ENCODE results near the gene SIN3A.

The SIN3A gene

GRCh38 chr15:75431270-75431669, 20.2 kb downstream of the SIN3A start:
- Histone ChIP-seq H3K27me3 (ENCODE audit: control insufficient read depth, low read length) (no peaks in the 10 kb centered on the region), H3K4me1 (ENCODE audit: control insufficient read depth, low read length) (no peaks in the 10 kb centered on the region), H3K36me3 (ENCODE audit: control insufficient read depth, low read length) (peaks cover 59% of the 10 kb centered on the region), H4K20me1 (ENCODE audit: control insufficient read depth, insufficient read depth, low read depth, low read length) (peaks cover 3% of the 10 kb centered on the region; the same call in 1 of the 2 replicates), H3K4me3 (ENCODE audit: low read length) (no peak overlapping the region), H3K79me2 (ENCODE audit: control insufficient read depth, low read length) (peaks cover 87% of the 10 kb centered on the region), H3K9me3 (ENCODE audit: control insufficient read depth, insufficient read depth, low read length) (no peaks in the 10 kb centered on the region), H3K27ac (ENCODE audit: low read depth, low read length) (no peak overlapping the region), H3K9me2 (replicated peaks; ENCODE audit: control insufficient read depth, low read length) (no peaks in the 10 kb centered on the region), H3K4me2 (ENCODE audit: low read length) (no peak overlapping the region), H3F3A (ENCODE audit: control insufficient read depth, insufficient read depth) (0 out of 2 replicates have a peak, but pooled peaks cover 5% of the 10 kb centered on the region)
- no peak for TF ChIP-seq EZH2phosphoT487 (IDR thresholded peaks at IDR 0.05; ENCODE audit: borderline replicate concordance, low read length)
- TF ChIP-seq CTCF (IDR thresholded peaks at IDR 0.05; ENCODE audit: low read depth, low read length, poor library complexity, severe bottlenecking): no peak

- H3K4me1 ChIP-seq (ENCODE audit: control insufficient read depth, low read length): no peaks in the 10 kb centered on the region
- H3K27ac ChIP-seq (ENCODE audit: low read depth, low read length): no peak overlapping the region
- no peaks in the 10 kb centered on the region for H3K9me2 ChIP-seq (replicated peaks; ENCODE audit: control insufficient read depth, low read length)
- no peaks in the 10 kb centered on the region for H3K9me3 ChIP-seq (ENCODE audit: control insufficient read depth, insufficient read depth, low read length)
- H3K4me3 ChIP-seq (ENCODE audit: low read length): no peak overlapping the region
- H3K4me2 ChIP-seq (ENCODE audit: low read length): no peak overlapping the region
- H3K36me3 ChIP-seq (ENCODE audit: control insufficient read depth, low read length): peaks cover 61% of the 10 kb centered on the region
- peaks cover 3% of the 10 kb centered on the region; the same call in 1 of the 2 replicates for H4K20me1 ChIP-seq (ENCODE audit: control insufficient read depth, insufficient read depth, low read depth, low read length)
- peaks cover 83% of the 10 kb centered on the region for H3K79me2 ChIP-seq (ENCODE audit: control insufficient read depth, low read length)
- H3F3A ChIP-seq (ENCODE audit: control insufficient read depth, insufficient read depth): 0 out of 2 replicates have a peak, but pooled peaks cover 5% of the 10 kb centered on the region
- TF ChIP-seq CTCF (IDR thresholded peaks at IDR 0.05; ENCODE audit: low read depth, low read length, poor library complexity, severe bottlenecking) (no peak), EZH2phosphoT487 (IDR thresholded peaks at IDR 0.05; ENCODE audit: borderline replicate concordance, low read length) (no peak)
- H3K27me3 ChIP-seq (ENCODE audit: control insufficient read depth, low read length): no peaks in the 10 kb centered on the region
These were observed 21.2 kb downstream of the SIN3A start for GRCh38 chr15:75430259-75430658.

- Histone ChIP-seq H3K9me2 (replicated peaks; ENCODE audit: control insufficient read depth, low read length) (no peaks in the 10 kb centered on the region), H3K36me3 (ENCODE audit: control insufficient read depth, low read length) (peaks cover 59% of the 10 kb centered on the region), H3K4me2 (ENCODE audit: low read length) (no peak overlapping the region), H3K27ac (ENCODE audit: low read depth, low read length) (no peak overlapping the region), H3K4me3 (ENCODE audit: low read length) (no peak overlapping the region), H3K27me3 (ENCODE audit: control insufficient read depth, low read length) (no peaks in the 10 kb centered on the region), H3K79me2 (ENCODE audit: control insufficient read depth, low read length) (peaks cover 70% of the 10 kb centered on the region), H3K9me3 (ENCODE audit: control insufficient read depth, insufficient read depth, low read length) (no peaks in the 10 kb centered on the region), H4K20me1 (ENCODE audit: control insufficient read depth, insufficient read depth, low read depth, low read length) (no peaks in the 10 kb centered on the region; the same call in 1 of the 2 replicates), H3K4me1 (ENCODE audit: control insufficient read depth, low read length) (no peaks in the 10 kb centered on the region), H3F3A (ENCODE audit: control insufficient read depth, insufficient read depth) (0 out of 2 replicates have a peak, but pooled peaks cover 5% of the 10 kb centered on the region)
- TF ChIP-seq EZH2phosphoT487 (IDR thresholded peaks at IDR 0.05; ENCODE audit: borderline replicate concordance, low read length) (no peak), CTCF (IDR thresholded peaks at IDR 0.05; ENCODE audit: low read depth, low read length, poor library complexity, severe bottlenecking) (no peak)
These were observed 23.3 kb downstream of the SIN3A start for GRCh38 chr15:75428152-75428551.
